ENCODE data around the gene SUN5. TPM values are rescaled to one million over a fixed set of nuclear protein-coding genes. Genes with fewer than 3 reads are reported as not detected.

Gene SUN5
- total and polyA plus RNA-seq, 7 donors: not detected

- Histone ChIP-seq H3K4me1 (no peaks in the 10 kb centered on the region), H3K4me3 (no peak overlapping the region), H3K36me3 (ENCODE audit: insufficient read depth in 1 of 2, low read depth in 1 of 2) (no peaks in the 10 kb centered on the region), H3K27ac (no peak overlapping the region), H3K9me3 (no peaks in the 10 kb centered on the region), H3K27me3 (ENCODE audit: insufficient read depth in 3 of 3, low read length in 2 of 3) (peaks cover 0 to 3% (median 0%) of the 10 kb centered on the region in 3 donors)
- no peak for ATAC-seq
- 46 to 51% (median 48%) methylated on average over 6 of the region's 6 CpGs for WGBS, 3 donors
- intact Hi-C loops (cut with DNase I): no loop called here
- no peak for DNase-seq
- TF ChIP-seq CTCF (IDR thresholded peaks at IDR 0.05): no peak
Observed at GRCh38 chr20:32971703-32972161, 32.5 kb downstream of the SUN5 start.

- TF ChIP-seq CTCF (IDR thresholded peaks at IDR 0.05): no peak
- intact Hi-C loops (cut with DNase I): no loop called here
- 90 to 95% (median 91%) methylated on average over 2 of the region's 2 CpGs for WGBS, 3 donors
- ATAC-seq: no peak
- no peak for DNase-seq
- no peak overlapping the region for H3K27ac ChIP-seq
- no peaks in the 10 kb centered on the region for H3K36me3 ChIP-seq (ENCODE audit: insufficient read depth in 1 of 2, low read depth in 1 of 2)
- H3K4me3 ChIP-seq: no peak overlapping the region
- H3K27me3 ChIP-seq (ENCODE audit: insufficient read depth in 3 of 3, low read length in 2 of 3): peaks cover 0 to 3% (median 0%) of the 10 kb centered on the region in 3 donors
- H3K4me1 ChIP-seq: no peaks in the 10 kb centered on the region
- no peaks in the 10 kb centered on the region for H3K9me3 ChIP-seq
Observed at GRCh38 chr20:32970973-32971300, 33.3 kb downstream of the SUN5 start.

GRCh38 chr20:32970115-32970972, 33.9 kb downstream of the SUN5 start:
- TF ChIP-seq CTCF (IDR thresholded peaks at IDR 0.05): no peak
- DNase-seq (no peak), ATAC-seq (no peak)
- 90 to 94% (median 90%) methylated on average over 15 of the region's 15 CpGs for WGBS, 3 donors
- H3K27ac ChIP-seq: no peak overlapping the region
- H3K27me3 ChIP-seq (ENCODE audit: insufficient read depth in 3 of 3, low read length in 2 of 3): peaks cover 0 to 3% (median 0%) of the 10 kb centered on the region in 3 donors
- H3K9me3 ChIP-seq: no peaks in the 10 kb centered on the region
- no peaks in the 10 kb centered on the region for H3K4me1 ChIP-seq
- no peaks in the 10 kb centered on the region for H3K36me3 ChIP-seq (ENCODE audit: insufficient read depth in 1 of 2, low read depth in 1 of 2)
- H3K4me3 ChIP-seq: no peak overlapping the region
- intact Hi-C loops (cut with DNase I): no loop called here

- no peaks in the 10 kb centered on the region for H3K4me1 ChIP-seq
- WGBS, 3 donors: 81 to 83% (median 82%) methylated on average over 13 of the region's 13 CpGs
- ATAC-seq (no peak), DNase-seq (no peak)
- TF ChIP-seq CTCF (IDR thresholded peaks at IDR 0.05): no peak
- no peak overlapping the region for H3K4me3 ChIP-seq
- H3K9me3 ChIP-seq: no peaks in the 10 kb centered on the region
- no peak overlapping the region for H3K27ac ChIP-seq
- intact Hi-C loops (cut with DNase I): no loop called here
- H3K36me3 ChIP-seq (ENCODE audit: insufficient read depth in 1 of 2, low read depth in 1 of 2): no peaks in the 10 kb centered on the region
- H3K27me3 ChIP-seq (ENCODE audit: insufficient read depth in 3 of 3, low read length in 2 of 3): peaks cover 0 to 3% (median 0%) of the 10 kb centered on the region in 3 donors
Observed at GRCh38 chr20:32969356-32970114, 34.7 kb downstream of the SUN5 start.

Measured in psoas muscle (tissue), 8 donors.